Right lobe of liver (tissue), 6 donors: ENCODE data around the gene EIF4G3. TPM values are rescaled to one million over a fixed set of nuclear protein-coding genes. Genes with fewer than 3 reads are reported as not detected.
A peak's percentile ranks its signal among the peaks of the same experiment; 100 is the strongest.
"Not testable (repeated sequence)": the region's sequence is repeated elsewhere in the genome, so short reads cannot be mapped to it uniquely, and the experiment has no call there.

Source experiments
- ATAC-seq, 4 donors: fragments of 200-7000 bp; cut with Tn5 transposase; one replicate each; pipeline ENCODE4 v1.9.1; 2020; ENCODE audit warnings: mild to moderate bottlenecking in 4 of 4, moderate library complexity in 4 of 4
- DNase-seq, 3 donors: peaks; one replicate each; pipeline ENCODE4 v3.0.0-alpha.2; 2020
- H3K27ac ChIP-seq, 3 donors: fragments of 200-600 bp; one replicate each; pipeline ENCODE4 v1.8.0; 2022
- H3K27me3 ChIP-seq, 2 donors: fragments of 200-600 bp; one replicate each; pipeline ENCODE4 v1.8.0; 2022
- H3K36me3 ChIP-seq, 4 donors: fragments of 200-600 bp; sonication (generic) in 1 of 4; one replicate each; pipeline versions ENCODE4 v1.5.1 to v1.8.0; 2017 to 2022; ENCODE audit warnings: control low read depth in 1 of 4
- H3K4me1 ChIP-seq, 4 donors: fragments of 200-600 bp; sonication (generic) in 1 of 4; one replicate each; pipeline versions ENCODE4 v1.5.1 to v1.8.0; 2017 to 2022; ENCODE audit warnings: control low read depth in 1 of 4
- H3K4me3 ChIP-seq, 3 donors: fragments of 200-600 bp; one replicate each; pipeline ENCODE4 v1.8.0; 2022
- H3K9me3 ChIP-seq, 4 donors: fragments of 200-600 bp; sonication (generic) in 1 of 4; one replicate each; pipeline versions ENCODE4 v1.5.1 to v1.8.0; 2017 to 2022; ENCODE audit warnings: control low read depth in 1 of 4
- CTCF ChIP-seq, 4 donors: fragments of 200-600 bp in 3 of 4; fragments of 450-650 bp in 1 of 4; IDR thresholded peaks; one replicate each; pipeline versions ENCODE4 v1.5.1 to v1.8.0; 2016 to 2022; ENCODE audit warnings: antibody characterized with exemption in 4 of 4, mild to moderate bottlenecking in 2 of 4
- POLR2A ChIP-seq: fragments of 450-650 bp; IDR thresholded peaks from one replicate; pipeline ENCODE4 v1.6.1; 2017; ENCODE audit warnings: antibody characterized with exemption, mild to moderate bottlenecking
- WGBS: methylation state at CpG from one replicate; pipeline ENCODE4 v1.1.6; 2018; ENCODE audit warnings: low coverage, low lambda C conversion rate; ENCODE audit not compliant: insufficient coverage; ENCODE audit errors: missing lambda C conversion rate; 5-methylcytosine and 5-hydroxymethylcytosine counted together
- intact Hi-C, 2 donors: fragments of 100-400 bp; cut with DNase I; formaldehyde crosslinking; loops; one replicate each; pipeline versions ENCODE4 v1.11.2 to v1.14.1; 2022
- total RNA-seq, 6 experiments: library from RNA; depleted of rRNA in 2 of 6; stranded (reverse); fragments of >200 nt in 2 of 6; fragmentation: NEBNext Ultra II Directional in 3 of 6; extraction: Animal tissue kit (Norgen Biotek cat#: 25700) in 3 of 6; gene quantifications; one replicate each; pipeline versions ENCODE4 v1.1.0 to v1.2.4, GENCODE V29; 2016 to 2023
- donor health status: DM: no; HTN: yes; CAD: no.
- donor health status: DM: no; HTN: no; CAD: no.
- donor health status: DM: no; HTN: no; CAD: no.
- donor health status: DM: no; HTN: yes; CAD: no.
- donor health status: DM: no; HTN: yes; CAD: no.

The EIF4G3 gene
- total RNA-seq, 6 experiments from 2014 or later = 14.4 to 29.9 (median 23.5) TPM

- ATAC-seq (peak in 2 of 4 donors; percentile 38 to 53), DNase-seq (no peak)
- Histone ChIP-seq H3K27ac (no peak overlapping the region), H3K27me3 (no peaks in the 10 kb centered on the region), H3K9me3 (no peaks in the 10 kb centered on the region), H3K4me1 (no peaks in the 10 kb centered on the region), H3K4me3 (no peak overlapping the region), H3K36me3 (no peaks in the 10 kb centered on the region)
- 58% methylated on average over 2 of the region's 3 CpGs for WGBS
- TF ChIP-seq POLR2A (no peak), CTCF (IDR thresholded peaks at IDR 0.05) (no peak)
- intact Hi-C loops = no loop called here
Observed at GRCh38 chr1:21058035-21058793, 118.5 kb downstream of the EIF4G3 start.

- H3K9me3 ChIP-seq, H3K27me3 ChIP-seq, H3K4me3 ChIP-seq, intact Hi-C loops, H3K27ac ChIP-seq, H3K36me3 ChIP-seq, H3K4me1 ChIP-seq, ATAC-seq, DNase-seq: not testable (repeated sequence)
- WGBS = 100% methylated on average over 1 of the region's 59 CpGs
Observed at GRCh38 chr1:21053189-21053928, 123.3 kb downstream of the EIF4G3 start.

- no peak for DNase-seq
- Histone ChIP-seq H3K36me3 (no peaks in the 10 kb centered on the region), H3K4me3 (no peak overlapping the region), H3K27ac (no peak overlapping the region), H3K27me3 (no peaks in the 10 kb centered on the region), H3K4me1 (no peaks in the 10 kb centered on the region), H3K9me3 (no peaks in the 10 kb centered on the region)
- intact Hi-C loops = no loop called here
- TF ChIP-seq POLR2A = no peak
- no peak for TF ChIP-seq CTCF (IDR thresholded peaks at IDR 0.05)
- peak in 1 of 4 donors; percentile 29 for ATAC-seq
- 58% methylated on average over 3 of the region's 3 CpGs for WGBS
Observed at GRCh38 chr1:21052034-21052433, 124.7 kb downstream of the EIF4G3 start.

GRCh38 chr1:21051177-21051825 is 125.4 kb downstream of the EIF4G3 start:
- WGBS = 77% methylated on average over 2 of the region's 2 CpGs
- peak in 2 of 4 donors; percentile 34 to 42 for ATAC-seq
- intact Hi-C loops = no loop called here

More at GRCh38 chr1:21051177-21051825, 125.4 kb downstream of the EIF4G3 start:
- TF ChIP-seq CTCF (IDR thresholded peaks at IDR 0.05) = no peak
- TF ChIP-seq POLR2A = no peak
- no peak for DNase-seq
- H3K27me3 ChIP-seq = no peaks in the 10 kb centered on the region
- H3K4me1 ChIP-seq = no peaks in the 10 kb centered on the region
- no peaks in the 10 kb centered on the region for H3K9me3 ChIP-seq
- no peak overlapping the region for H3K4me3 ChIP-seq
- H3K36me3 ChIP-seq = no peaks in the 10 kb centered on the region
- H3K27ac ChIP-seq = no peak overlapping the region
